ENCODE data around the gene SFTPD.
"Not testable (repeated sequence)": the region's sequence is repeated elsewhere in the genome, so short reads cannot be mapped to it uniquely, and the experiment has no call there.

DNA sequence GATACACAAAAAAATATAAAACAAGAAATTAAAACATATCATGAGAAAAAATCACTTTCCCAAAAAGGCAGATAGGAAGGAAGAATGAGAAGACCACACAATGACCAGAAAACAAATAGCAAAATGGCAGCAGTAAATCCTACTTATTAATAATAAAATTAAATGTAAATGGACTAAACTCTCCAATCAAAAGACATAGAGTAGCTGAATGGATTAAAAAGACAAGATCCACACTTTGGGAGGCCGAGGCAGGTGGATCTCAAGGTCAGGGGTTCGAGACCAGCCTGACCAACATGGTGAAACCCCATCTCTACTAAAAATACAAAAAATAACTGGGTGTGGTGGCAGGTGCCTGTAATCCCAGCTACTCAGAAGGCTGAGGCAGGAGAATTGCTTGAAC is 39.3 kb upstream of the SFTPD start:
- TF ChIP-seq, protein P1, sequence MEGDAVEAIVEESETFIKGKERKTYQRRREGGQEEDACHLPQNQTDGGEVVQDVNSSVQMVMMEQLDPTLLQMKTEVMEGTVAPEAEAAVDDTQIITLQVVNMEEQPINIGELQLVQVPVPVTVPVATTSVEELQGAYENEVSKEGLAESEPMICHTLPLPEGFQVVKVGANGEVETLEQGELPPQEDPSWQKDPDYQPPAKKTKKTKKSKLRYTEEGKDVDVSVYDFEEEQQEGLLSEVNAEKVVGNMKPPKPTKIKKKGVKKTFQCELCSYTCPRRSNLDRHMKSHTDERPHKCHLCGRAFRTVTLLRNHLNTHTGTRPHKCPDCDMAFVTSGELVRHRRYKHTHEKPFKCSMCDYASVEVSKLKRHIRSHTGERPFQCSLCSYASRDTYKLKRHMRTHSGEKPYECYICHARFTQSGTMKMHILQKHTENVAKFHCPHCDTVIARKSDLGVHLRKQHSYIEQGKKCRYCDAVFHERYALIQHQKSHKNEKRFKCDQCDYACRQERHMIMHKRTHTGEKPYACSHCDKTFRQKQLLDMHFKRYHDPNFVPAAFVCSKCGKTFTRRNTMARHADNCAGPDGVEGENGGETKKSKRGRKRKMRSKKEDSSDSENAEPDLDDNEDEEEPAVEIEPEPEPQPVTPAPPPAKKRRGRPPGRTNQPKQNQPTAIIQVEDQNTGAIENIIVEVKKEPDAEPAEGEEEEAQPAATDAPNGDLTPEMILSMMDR (IDR thresholded peaks at IDR 0.05; ENCODE audit: low read depth, low read length, poor library complexity, severe bottlenecking) = not testable (repeated sequence)
- TF ChIP-seq EZH2phosphoT487 (IDR thresholded peaks at IDR 0.05; ENCODE audit: borderline replicate concordance, low read length) = not testable (repeated sequence)
